ENCODE measurements around the gene ANKRD39. TPM values are rescaled to one million over a fixed set of nuclear protein-coding genes. Genes with fewer than 3 reads are reported as not detected.

The ANKRD39 gene
- total and polyA plus RNA-seq, 2 of the 4 experiments (the other 2 are of a cell fraction): 12.5 to 17.0 TPM

DNA sequence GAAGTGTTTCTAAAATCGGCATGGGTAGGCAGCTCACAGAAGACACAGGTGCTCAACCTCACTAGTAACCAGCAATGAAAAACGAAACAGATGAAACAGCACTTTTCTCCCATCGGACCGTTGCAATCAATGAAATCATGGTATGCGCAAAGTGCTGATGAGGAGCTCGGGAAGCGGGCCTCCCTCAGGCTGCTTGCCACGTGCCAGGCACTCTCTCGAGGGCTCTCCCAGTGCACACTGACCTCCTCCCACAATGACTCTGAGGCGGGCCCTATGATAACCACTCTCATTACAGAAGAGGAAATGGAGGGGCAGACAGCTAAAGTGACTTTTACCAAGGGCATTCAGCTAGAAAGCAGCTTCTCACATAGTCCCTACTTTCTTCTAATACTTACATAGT is 10.2 kb downstream of the ANKRD39 start:
- Histone ChIP-seq H3K27ac (ENCODE audit: insufficient read depth, low read length) (no peak overlapping the region), H3K18ac (ENCODE audit: low read depth, low read length) (no peak overlapping the region), H3K36me3 (ENCODE audit: control insufficient read depth, insufficient read depth, low read length) (peaks cover 21% of the 10 kb centered on the region), H4K5ac (ENCODE audit: low read depth, low read length) (no peak overlapping the region), H2BK120ac (ENCODE audit: low read depth, low read length) (no peak overlapping the region), H3K79me1 (ENCODE audit: low read depth in 1 of 2, low read length in 2 of 2) (no peaks in the 10 kb centered on the region), H3K14ac (replicated peaks; ENCODE audit: low read depth, low read length) (no peak overlapping the region), H3K9me1 (ENCODE audit: insufficient read depth, low read length) (no peaks in the 10 kb centered on the region), H2AK9ac (replicated peaks; ENCODE audit: low read depth, low read length, poor library complexity) (no peak overlapping the region), H4K20me1 (ENCODE audit: insufficient read depth, low read length) (no peaks in the 10 kb centered on the region), H3K56ac (ENCODE audit: extremely low read depth, insufficient read depth, low read length) (no peak overlapping the region), H3K9me3 (ENCODE audit: control insufficient read depth, insufficient read depth, low read length) (no peaks in the 10 kb centered on the region), H2AK5ac (ENCODE audit: low read depth, low read length) (no peak overlapping the region), H3K9ac (ENCODE audit: low read depth, low read length) (no peak overlapping the region), H2AFZ (replicated peaks; ENCODE audit: low read length, poor library complexity) (no peak overlapping the region), H4K91ac (ENCODE audit: insufficient read depth, low read depth, low read length) (no peak overlapping the region), H4K8ac (ENCODE audit: low read depth in 2 of 2, low read length in 2 of 2) (no peak overlapping the region), H2BK20ac (ENCODE audit: low read depth, low read length) (no peak overlapping the region), H3K23ac (ENCODE audit: low read depth, low read length) (no peak overlapping the region), H2BK15ac (ENCODE audit: low read depth, low read length) (no peak overlapping the region), H2BK5ac (ENCODE audit: low read depth, low read length, poor library complexity, severe bottlenecking) (no peak overlapping the region), H3K4me3 (ENCODE audit: insufficient read depth, low read depth, low read length) (no peak overlapping the region), H3K27me3 (ENCODE audit: control insufficient read depth, insufficient read depth, low read length) (no peaks in the 10 kb centered on the region), H3K4me1 (ENCODE audit: control insufficient read depth, insufficient read depth, low read length) (no peaks in the 10 kb centered on the region), H3K4ac (ENCODE audit: low read depth, low read length) (no peak overlapping the region), H3K4me2 (ENCODE audit: low read depth, low read length) (no peak overlapping the region)
- ChIA-PET CTCF (interaction anchor here (0.8 kb wide), 1 partner anchor 10 kb away, joined by 3 read pairs; the partner anchor contains the start of gene ANKRD39), POLR2A (ENCODE audit: unreplicated experiment) (no interaction called here)
- no peak for DNase-seq
- no TSS peak for BruUV-seq (replicated peaks)
- TF ChIP-seq, protein P1, sequence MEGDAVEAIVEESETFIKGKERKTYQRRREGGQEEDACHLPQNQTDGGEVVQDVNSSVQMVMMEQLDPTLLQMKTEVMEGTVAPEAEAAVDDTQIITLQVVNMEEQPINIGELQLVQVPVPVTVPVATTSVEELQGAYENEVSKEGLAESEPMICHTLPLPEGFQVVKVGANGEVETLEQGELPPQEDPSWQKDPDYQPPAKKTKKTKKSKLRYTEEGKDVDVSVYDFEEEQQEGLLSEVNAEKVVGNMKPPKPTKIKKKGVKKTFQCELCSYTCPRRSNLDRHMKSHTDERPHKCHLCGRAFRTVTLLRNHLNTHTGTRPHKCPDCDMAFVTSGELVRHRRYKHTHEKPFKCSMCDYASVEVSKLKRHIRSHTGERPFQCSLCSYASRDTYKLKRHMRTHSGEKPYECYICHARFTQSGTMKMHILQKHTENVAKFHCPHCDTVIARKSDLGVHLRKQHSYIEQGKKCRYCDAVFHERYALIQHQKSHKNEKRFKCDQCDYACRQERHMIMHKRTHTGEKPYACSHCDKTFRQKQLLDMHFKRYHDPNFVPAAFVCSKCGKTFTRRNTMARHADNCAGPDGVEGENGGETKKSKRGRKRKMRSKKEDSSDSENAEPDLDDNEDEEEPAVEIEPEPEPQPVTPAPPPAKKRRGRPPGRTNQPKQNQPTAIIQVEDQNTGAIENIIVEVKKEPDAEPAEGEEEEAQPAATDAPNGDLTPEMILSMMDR (conservative IDR thresholded peaks at IDR 0.05; ENCODE audit: low read depth, low read length): no peak
- TF ChIP-seq NFE2L2 (IDR thresholded peaks at IDR 0.05; ENCODE audit: low read depth, low read length): no peak
- no peak for TF ChIP-seq BHLHE40 (IDR thresholded peaks at IDR 0.05; ENCODE audit: low read depth, low read length)
- TF ChIP-seq, protein P2, sequence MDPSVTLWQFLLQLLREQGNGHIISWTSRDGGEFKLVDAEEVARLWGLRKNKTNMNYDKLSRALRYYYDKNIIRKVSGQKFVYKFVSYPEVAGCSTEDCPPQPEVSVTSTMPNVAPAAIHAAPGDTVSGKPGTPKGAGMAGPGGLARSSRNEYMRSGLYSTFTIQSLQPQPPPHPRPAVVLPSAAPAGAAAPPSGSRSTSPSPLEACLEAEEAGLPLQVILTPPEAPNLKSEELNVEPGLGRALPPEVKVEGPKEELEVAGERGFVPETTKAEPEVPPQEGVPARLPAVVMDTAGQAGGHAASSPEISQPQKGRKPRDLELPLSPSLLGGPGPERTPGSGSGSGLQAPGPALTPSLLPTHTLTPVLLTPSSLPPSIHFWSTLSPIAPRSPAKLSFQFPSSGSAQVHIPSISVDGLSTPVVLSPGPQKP (IDR thresholded peaks at IDR 0.05; ENCODE audit: borderline replicate concordance, low read depth, low read length): no peak
- TF ChIP-seq SMC3 (IDR thresholded peaks at IDR 0.05; ENCODE audit: low read depth, low read length): no peak
- TF ChIP-seq POLR2A (IDR thresholded peaks at IDR 0.05; ENCODE audit: low read depth, low read length): no peak
- no peak for TF ChIP-seq RAD21 (IDR thresholded peaks at IDR 0.05; ENCODE audit: low read length)
- intact Hi-C loops (cut with micrococcal nuclease): no loop called here
- WGBS, 2 experiments (ENCODE audit: extremely low coverage in 2 of 2, insufficient read length in 1 of 2): no CpG with 5 or more reads among the region's 10 CpGs
- in situ Hi-C loops (cut with MboI; ENCODE audit: low sequenced_read_pairs): no loop called here
- dilution Hi-C loops (cut with HindIII; ENCODE audit: low sequenced_read_pairs, unreplicated experiment): no loop called here
- ATAC-seq (ENCODE audit: low read depth): no peak

All from IMR-90 (cell line).